Measurements from ENCODE around the gene OBSCN.

The OBSCN gene

GRCh38 chr1:228373681-228374571, 166.1 kb downstream of the OBSCN start:
- Histone ChIP-seq H3K4me2 (ENCODE audit: low read length) (no peak overlapping the region), H3K36me3 (ENCODE audit: insufficient read depth, low read length) (no peaks in the 10 kb centered on the region), H4K20me1 (ENCODE audit: insufficient read depth, low read length) (no peaks in the 10 kb centered on the region), H3K4me3 (ENCODE audit: low read depth, low read length, poor library complexity, severe bottlenecking) (no peak overlapping the region), H3F3A (ENCODE audit: insufficient read depth, low read length) (no peaks in the 10 kb centered on the region), H3K4me1 (ENCODE audit: insufficient read depth, low read length, severe bottlenecking) (no peaks in the 10 kb centered on the region), H3K27me3 (ENCODE audit: insufficient read depth, low read length) (no peaks in the 10 kb centered on the region), H3K9me3 (ENCODE audit: low read length) (no peaks in the 10 kb centered on the region), H3K9ac (ENCODE audit: low read length) (no peak overlapping the region), H3K27ac (ENCODE audit: low read depth, low read length, poor library complexity, severe bottlenecking) (no peak overlapping the region), H3K9me2 (ENCODE audit: low read depth, low read length) (no peaks in the 10 kb centered on the region), H3K79me2 (ENCODE audit: insufficient read depth, low read length) (no peaks in the 10 kb centered on the region), H2AFZ (ENCODE audit: low read length) (no peak overlapping the region)
- no peak for TF ChIP-seq EZH2 (IDR thresholded peaks at IDR 0.05; ENCODE audit: borderline replicate concordance, low read length)
- no peak for TF ChIP-seq CTCF (IDR thresholded peaks at IDR 0.05; ENCODE audit: low read length)

- no peaks in the 10 kb centered on the region for H3K9me2 ChIP-seq (ENCODE audit: low read depth, low read length)
- H2AFZ ChIP-seq (ENCODE audit: low read length), result no peak overlapping the region
- no peaks in the 10 kb centered on the region for H4K20me1 ChIP-seq (ENCODE audit: insufficient read depth, low read length)
These were observed 167.1 kb downstream of the OBSCN start for GRCh38 chr1:228374711-228375577.

More at GRCh38 chr1:228374711-228375577, 167.1 kb downstream of the OBSCN start:
- Histone ChIP-seq H3K9me3 (ENCODE audit: low read length) (no peaks in the 10 kb centered on the region), H3K27ac (ENCODE audit: low read depth, low read length, poor library complexity, severe bottlenecking) (no peak overlapping the region), H3K9ac (ENCODE audit: low read length) (no peak overlapping the region), H3K4me1 (ENCODE audit: insufficient read depth, low read length, severe bottlenecking) (no peaks in the 10 kb centered on the region), H3K4me2 (ENCODE audit: low read length) (no peak overlapping the region), H3K4me3 (ENCODE audit: low read depth, low read length, poor library complexity, severe bottlenecking) (no peak overlapping the region), H3K79me2 (ENCODE audit: insufficient read depth, low read length) (no peaks in the 10 kb centered on the region), H3K36me3 (ENCODE audit: insufficient read depth, low read length) (no peaks in the 10 kb centered on the region), H3F3A (ENCODE audit: insufficient read depth, low read length) (no peaks in the 10 kb centered on the region), H3K27me3 (ENCODE audit: insufficient read depth, low read length) (no peaks in the 10 kb centered on the region)
- no peak for TF ChIP-seq EZH2 (IDR thresholded peaks at IDR 0.05; ENCODE audit: borderline replicate concordance, low read length)
- TF ChIP-seq CTCF (IDR thresholded peaks at IDR 0.05; ENCODE audit: low read length), result no peak
